SU-DHL-6 (cell line): ENCODE measurements around the gene RGCC.

Experiments used
- H2AFZ ChIP-seq: fragments of 200-600 bp; sonication (generic); 2 replicates; pipeline ENCODE4 v1.6.1; 2014; ENCODE audit warnings: low read depth, mild to moderate bottlenecking, moderate library complexity, mixed read lengths, antibody characterized with exemption, low read length; ENCODE audit not compliant: severe bottlenecking
- H3F3A ChIP-seq: fragments of 200-600 bp; shearing (Covaris generic); 2 replicates; pipeline ENCODE4 v1.6.0; 2016; ENCODE audit warnings: antibody characterized with exemption, mild to moderate bottlenecking; ENCODE audit not compliant: insufficient read depth
- H3K27ac ChIP-seq: fragments of 200-600 bp; sonication (generic); 2 replicates; pipeline ENCODE4 v1.5.1; 2016; ENCODE audit warnings: low read depth, mild to moderate bottlenecking, low read length, moderate library complexity, mixed read lengths
- H3K27me3 ChIP-seq: fragments of 200-600 bp; sonication (generic), shearing (Covaris generic); 2 replicates; pipeline ENCODE4 v1.6.0; 2014; ENCODE audit warnings: mild to moderate bottlenecking, low read length
- H3K36me3 ChIP-seq: fragments of 200-600 bp; sonication (generic); 2 replicates; pipeline ENCODE4 v1.6.1; 2014; ENCODE audit warnings: mild to moderate bottlenecking, low read length, mixed read lengths
- H3K4me2 ChIP-seq: fragments of 300-600, 200-600 bp; shearing (Covaris generic), sonication (generic); 2 replicates; pipeline ENCODE4 v1.6.0; 2014; ENCODE audit warnings: low read length, low read depth, mild to moderate bottlenecking; ENCODE audit not compliant: poor library complexity, severe bottlenecking
- H3K4me3 ChIP-seq: fragments of 200-600 bp; sonication (generic); 2 replicates; pipeline ENCODE4 v1.5.1; 2014; ENCODE audit warnings: antibody characterized with exemption, low read length, mild to moderate bottlenecking, mixed read lengths; ENCODE audit not compliant: insufficient read depth, poor library complexity, severe bottlenecking
- H3K79me2 ChIP-seq: fragments of 200-600 bp; sonication (generic); 2 replicates; pipeline ENCODE4 v1.6.1; 2014; ENCODE audit warnings: mild to moderate bottlenecking, low read length, moderate library complexity; ENCODE audit not compliant: insufficient read depth
- H3K9ac ChIP-seq: fragments of 200-600 bp; sonication (generic); 2 replicates; pipeline ENCODE4 v1.7.0; 2014; ENCODE audit warnings: mild to moderate bottlenecking, low read length
- H3K9me2 ChIP-seq: fragments of 200-600 bp; sonication (generic); replicated peaks from 2 replicates; pipeline ENCODE4 v1.6.1; 2014; ENCODE audit warnings: low read length; ENCODE audit not compliant: insufficient read depth
- H3K9me3 ChIP-seq: fragments of 200-600 bp; sonication (generic); 2 replicates; pipeline ENCODE4 v1.6.1; 2014; ENCODE audit warnings: low read length, mixed read lengths; ENCODE audit not compliant: insufficient read depth
- H4K20me1 ChIP-seq: fragments of 200-600 bp; sonication (generic); 2 replicates; pipeline ENCODE4 v1.6.1; 2014; ENCODE audit warnings: low read depth, mild to moderate bottlenecking, antibody characterized with exemption, low read length, moderate library complexity, mixed read lengths
- CTCF ChIP-seq: fragments of 200-600 bp; sonication (generic); IDR thresholded peaks from one replicate; pipeline ENCODE4 v1.5.1; 2017; ENCODE audit warnings: antibody characterized with exemption, mild to moderate bottlenecking, low read length, moderate library complexity; ENCODE audit not compliant: insufficient read depth, poor library complexity, severe bottlenecking
- EZH2phosphoT487 ChIP-seq: fragments of 200-600 bp; sonication (generic), shearing (Covaris generic); conservative IDR thresholded peaks from 2 replicates; pipeline ENCODE4 v1.6.1; 2018; ENCODE audit warnings: mild to moderate bottlenecking, antibody characterized with exemption, low read length, moderate library complexity, mixed read lengths

The RGCC gene

DNA sequence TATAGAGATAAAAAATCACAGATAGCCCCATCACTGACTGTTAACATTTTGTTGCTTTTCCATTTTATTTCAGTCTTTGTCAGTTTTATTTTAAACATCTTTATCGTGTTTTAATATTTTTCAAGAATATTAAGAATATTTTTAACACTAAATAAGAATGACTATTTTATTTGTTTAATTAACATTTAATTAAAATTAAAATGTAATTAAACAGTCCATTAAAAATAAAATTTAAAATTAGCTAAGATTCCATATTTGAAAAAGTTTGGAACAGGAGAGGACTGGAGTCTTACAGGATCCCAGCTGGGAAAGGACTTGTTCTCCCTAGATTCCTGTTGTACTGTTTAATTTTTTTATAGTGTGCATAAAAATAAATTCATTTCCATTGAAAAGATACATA lies 54.5 kb downstream of the RGCC start:
- Histone ChIP-seq H3F3A (peaks cover 3% of the 10 kb centered on the region; the same call in 1 of the 2 replicates), H3K36me3 (no peaks in the 10 kb centered on the region), H3K9me2 (no peaks in the 10 kb centered on the region), H3K9me3 (no peaks in the 10 kb centered on the region), H3K9ac (no peak overlapping the region), H2AFZ (no peak overlapping the region), H3K27ac (no peak overlapping the region), H4K20me1 (no peaks in the 10 kb centered on the region), H3K4me3 (no peak overlapping the region), H3K4me2 (no peak overlapping the region), H3K79me2 (no peaks in the 10 kb centered on the region), H3K27me3 (no peaks in the 10 kb centered on the region)
- TF ChIP-seq EZH2phosphoT487 (no peak), CTCF (no peak)

DNA sequence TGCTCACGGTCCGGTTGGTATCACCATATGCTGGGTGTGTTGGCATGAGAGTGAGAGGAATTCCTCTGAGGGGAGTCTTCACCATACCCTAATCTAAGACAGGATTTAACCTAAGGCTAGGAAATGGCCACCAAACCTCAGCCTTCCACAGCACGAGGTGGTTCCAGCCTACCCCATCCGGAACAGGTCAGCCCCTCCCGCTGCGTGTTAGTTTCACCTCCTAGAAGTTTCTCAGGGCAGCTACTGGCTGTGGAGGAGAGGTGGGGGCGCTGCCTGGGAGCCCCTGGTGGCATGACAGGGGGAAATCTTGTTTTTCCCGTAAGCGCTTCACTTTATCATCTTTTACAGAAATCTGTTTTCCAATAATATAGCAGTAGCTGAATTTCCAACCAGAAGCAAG lies 55.1 kb downstream of the RGCC start:
- Histone ChIP-seq H3K9me2 (no peaks in the 10 kb centered on the region), H3F3A (peaks cover 3% of the 10 kb centered on the region; the same call in 1 of the 2 replicates), H3K36me3 (no peaks in the 10 kb centered on the region), H4K20me1 (no peaks in the 10 kb centered on the region), H3K9me3 (no peaks in the 10 kb centered on the region), H3K27ac (no peak overlapping the region), H3K9ac (no peak overlapping the region), H3K27me3 (no peaks in the 10 kb centered on the region), H3K4me3 (no peak overlapping the region), H3K79me2 (no peaks in the 10 kb centered on the region), H2AFZ (peak overlapping the region; percentile 21), H3K4me2 (no peak overlapping the region)
- TF ChIP-seq EZH2phosphoT487 (no peak), CTCF (no peak)

DNA sequence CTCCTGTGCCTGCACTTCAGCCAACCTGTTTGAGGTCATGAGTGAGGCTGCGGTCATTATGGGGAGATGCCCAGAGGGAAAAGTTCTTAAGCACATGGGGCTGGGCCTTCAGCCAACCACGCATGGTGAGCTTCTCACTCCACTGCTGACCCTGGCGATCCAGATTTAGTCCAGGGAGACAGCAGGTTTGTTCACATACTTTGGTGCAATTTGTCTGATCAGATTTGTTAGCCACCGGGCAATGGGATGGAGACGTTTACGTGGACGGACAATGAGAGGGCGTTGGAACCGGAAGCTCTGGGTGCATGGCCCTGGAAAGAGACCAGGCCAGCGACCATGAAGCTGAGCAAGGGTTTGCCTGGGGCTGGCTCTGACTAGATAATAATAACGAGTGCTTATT lies 56.2 kb downstream of the RGCC start:
- no peaks in the 10 kb centered on the region for H3K27me3 ChIP-seq

More for the DNA sequence above, 56.2 kb downstream of the RGCC start:
- H3K4me3 ChIP-seq: no peak overlapping the region
- TF ChIP-seq EZH2phosphoT487 (no peak), CTCF (no peak)
- no peaks in the 10 kb centered on the region for H3K79me2 ChIP-seq
- H2AFZ ChIP-seq: no peak overlapping the region
- H3K4me2 ChIP-seq: no peak overlapping the region
- H3K9ac ChIP-seq: no peak overlapping the region
- H3K9me3 ChIP-seq: no peaks in the 10 kb centered on the region
- H4K20me1 ChIP-seq: no peaks in the 10 kb centered on the region
- peaks cover 3% of the 10 kb centered on the region; the same call in 1 of the 2 replicates for H3F3A ChIP-seq
- H3K27ac ChIP-seq: no peak overlapping the region
- no peaks in the 10 kb centered on the region for H3K36me3 ChIP-seq
- H3K9me2 ChIP-seq: no peaks in the 10 kb centered on the region
